Adrenal gland (tissue), 12 donors: Measurements from ENCODE around the gene ATP13A2. TPM values are rescaled to one million over a fixed set of nuclear protein-coding genes. Genes with fewer than 3 reads are reported as not detected.

Experiments used
- DNase-seq, 7 donors: peaks; one replicate each; pipeline ENCODE4 v3.0.0-alpha.2; 2019 to 2020
- H3K27ac ChIP-seq, 5 donors: fragments of 200-600 bp; sonication (generic) in 4 of 5; 1 replicate in 3 of 5; 2 replicates in 2 of 5; pipeline versions ENCODE4 v1.5.1 to v1.8.0; 2016 to 2020; ENCODE audit warnings: mild to moderate bottlenecking in 1 of 5
- H3K27me3 ChIP-seq: fragments of 200-600 bp; 2 replicates; pipeline ENCODE4 v1.8.0; 2021
- H3K36me3 ChIP-seq, 2 donors: fragments of 200-600 bp; replicated peaks in 1 of 2; 1 replicate in 1 of 2; 2 replicates in 1 of 2; pipeline versions ENCODE4 v1.5.1 to v1.8.0; 2018 to 2022
- H3K4me1 ChIP-seq, 2 donors: fragments of 200-600 bp; replicated peaks in 1 of 2; 1 replicate in 1 of 2; 2 replicates in 1 of 2; pipeline versions ENCODE4 v1.5.1 to v1.8.0; 2018 to 2021
- H3K4me3 ChIP-seq, 4 donors: fragments of 200-600 bp; sonication (generic) in 3 of 4; one replicate each; pipeline ENCODE4 v1.5.1; 2016 to 2018
- H3K9me3 ChIP-seq, 3 donors: fragments of 200-600 bp; sonication (generic) in 1 of 3; replicated peaks in 1 of 3; 1 replicate in 2 of 3; 2 replicates in 1 of 3; pipeline versions ENCODE4 v1.5.1 to v1.8.0; 2016 to 2021
- POLR2A ChIP-seq, 2 donors: fragments of 450-650 bp; IDR thresholded peaks; one replicate each; pipeline ENCODE4 v1.6.1; 2017; ENCODE audit warnings: antibody characterized with exemption in 2 of 2, mild to moderate bottlenecking in 2 of 2, moderate library complexity in 1 of 2
- whole genome bisulfite sequencing, 4 donors: extraction: QIAGEN DNeasy Blood & Tissue Kit in 2 of 4; methylation state at CpG; one replicate each; pipeline versions ENCODE4 v1.1.5 to v1.1.7; 2013 to 2017; 5-methylcytosine and 5-hydroxymethylcytosine counted together
- intact Hi-C, 2 donors: fragments of 100-400 bp; cut with DNase I; formaldehyde crosslinking; loops; one replicate each; pipeline versions ENCODE4 v1.14.1 to v1.15.0; 2022 to 2023
- polyA plus RNA-seq, 3 donors: library from polyadenylated mRNA; stranded (reverse); fragments of 200-250 nt in 2 of 3; fragments of 350-450 nt in 1 of 3; fragmentation: Illumina TruSeq in 1 of 3; extraction: RNeasy Lipid Tissue Mini Kit (QIAGEN cat#74804) in 1 of 3; gene quantifications; one replicate each; pipeline ENCODE4 v1.2.3, GENCODE V29; 2013 to 2014
- total RNA-seq, 9 donors: library from RNA; depleted of rRNA in 4 of 9; stranded (reverse); fragments of >200 nt in 4 of 9; fragments of 120-200 nt in 1 of 9; fragmentation: NEBNext Ultra II Directional in 1 of 9; extraction: Animal tissue kit (Norgen Biotek cat#: 25700) in 1 of 9; gene quantifications; one replicate each; pipeline versions ENCODE4 v1.1.0 to v1.2.4, GENCODE V29; 2013 to 2023
- TF ChIP-seq, protein P1 (sequence below), 6 experiments: fragments of 450-650 bp in 4 of 6; fragments of 200-600 bp in 2 of 6; sonication (generic) in 1 of 6; IDR thresholded peaks; 1 replicate in 5 of 6; 2 replicates in 1 of 6; pipeline versions ENCODE4 v1.5.1 to v1.8.0; 2016 to 2021; ENCODE audit warnings: antibody characterized with exemption in 6 of 6, mild to moderate bottlenecking in 2 of 6, moderate library complexity in 1 of 6
- donor health status: healthy with polysubstance abuse.
- donor health status: Bipolar disorder and iron deficiency.
- donor health status: DM: yes; HTN: yes; CAD: no.
- donor health status: DM: no; HTN: no; CAD: no.
- donor health status: DM: no; HTN: no; CAD: no.
- donor health status: DM: yes; HTN: yes; CAD: no.

The ATP13A2 gene
- total and polyA plus RNA-seq, 12 donors: 6.0 to 82.4 (median 40.0) TPM

DNA sequence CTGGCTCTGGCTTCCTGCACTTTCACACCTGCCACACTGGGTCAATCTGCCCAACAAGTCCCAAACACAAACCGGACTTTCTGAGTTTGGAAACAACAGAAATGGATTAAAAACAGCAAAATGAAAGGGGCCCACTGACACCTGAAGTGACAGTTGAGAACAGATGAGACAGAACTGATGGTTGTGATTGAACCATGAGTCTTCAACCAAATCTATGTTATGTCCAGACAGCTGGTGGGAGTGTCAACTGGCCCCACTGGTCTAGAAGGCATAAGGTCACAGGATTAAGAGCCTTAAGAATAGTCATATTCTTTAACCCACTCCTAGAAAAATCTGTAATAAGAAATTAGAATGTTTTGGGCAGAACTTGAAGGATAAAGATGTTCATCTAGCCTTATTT is 13.0 kb upstream of the ATP13A2 start:
- 83 to 100% (median 91%) methylated on average over 1 of the region's 1 CpG for WGBS, 4 donors
- Histone ChIP-seq H3K27ac (no peak overlapping the region), H3K4me1 (no peaks in the 10 kb centered on the region), H3K36me3 (peaks cover 0 to 90% of the 10 kb centered on the region in 2 donors), H3K9me3 (no peaks in the 10 kb centered on the region), H3K4me3 (no peak overlapping the region), H3K27me3 (no peaks in the 10 kb centered on the region)
- TF ChIP-seq, protein P1, sequence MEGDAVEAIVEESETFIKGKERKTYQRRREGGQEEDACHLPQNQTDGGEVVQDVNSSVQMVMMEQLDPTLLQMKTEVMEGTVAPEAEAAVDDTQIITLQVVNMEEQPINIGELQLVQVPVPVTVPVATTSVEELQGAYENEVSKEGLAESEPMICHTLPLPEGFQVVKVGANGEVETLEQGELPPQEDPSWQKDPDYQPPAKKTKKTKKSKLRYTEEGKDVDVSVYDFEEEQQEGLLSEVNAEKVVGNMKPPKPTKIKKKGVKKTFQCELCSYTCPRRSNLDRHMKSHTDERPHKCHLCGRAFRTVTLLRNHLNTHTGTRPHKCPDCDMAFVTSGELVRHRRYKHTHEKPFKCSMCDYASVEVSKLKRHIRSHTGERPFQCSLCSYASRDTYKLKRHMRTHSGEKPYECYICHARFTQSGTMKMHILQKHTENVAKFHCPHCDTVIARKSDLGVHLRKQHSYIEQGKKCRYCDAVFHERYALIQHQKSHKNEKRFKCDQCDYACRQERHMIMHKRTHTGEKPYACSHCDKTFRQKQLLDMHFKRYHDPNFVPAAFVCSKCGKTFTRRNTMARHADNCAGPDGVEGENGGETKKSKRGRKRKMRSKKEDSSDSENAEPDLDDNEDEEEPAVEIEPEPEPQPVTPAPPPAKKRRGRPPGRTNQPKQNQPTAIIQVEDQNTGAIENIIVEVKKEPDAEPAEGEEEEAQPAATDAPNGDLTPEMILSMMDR (IDR thresholded peaks at IDR 0.05): no peak
- TF ChIP-seq POLR2A (IDR thresholded peaks at IDR 0.05): no peak
- intact Hi-C loops: no loop called here
- DNase-seq: peak in 1 of 7 donors; percentile 8

DNA sequence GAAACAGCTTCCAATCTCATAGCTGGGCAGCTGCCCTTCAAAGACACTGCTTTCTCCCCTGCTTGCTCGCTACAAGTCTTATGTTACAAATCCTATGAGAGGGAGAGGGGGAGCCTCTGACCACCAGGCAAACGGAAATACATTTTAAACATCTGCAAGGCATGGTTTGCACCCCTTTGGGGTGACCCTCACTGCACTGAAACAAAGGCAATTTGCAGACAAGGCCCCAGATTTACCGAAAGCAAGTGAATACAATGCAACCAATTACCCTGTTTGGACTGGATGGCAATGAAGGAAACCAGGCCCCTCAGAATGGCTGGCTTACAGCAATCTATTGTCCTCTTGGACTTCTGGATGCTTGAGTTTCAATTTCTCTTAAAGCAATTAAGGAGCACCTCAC is 11.8 kb upstream of the ATP13A2 start:
- DNase-seq: peak in 1 of 7 donors; percentile 36
- Histone ChIP-seq H3K9me3 (no peaks in the 10 kb centered on the region), H3K36me3 (peaks cover 0 to 98% of the 10 kb centered on the region in 2 donors), H3K4me1 (no peaks in the 10 kb centered on the region), H3K27ac (no peak overlapping the region), H3K27me3 (no peaks in the 10 kb centered on the region), H3K4me3 (no peak overlapping the region)
- TF ChIP-seq, protein P1 (IDR thresholded peaks at IDR 0.05): no peak
- no peak for TF ChIP-seq POLR2A (IDR thresholded peaks at IDR 0.05)
- intact Hi-C loops: no loop called here
- 63 to 90% (median 81%) methylated on average over 3 of the region's 3 CpGs for WGBS, 4 donors

DNA sequence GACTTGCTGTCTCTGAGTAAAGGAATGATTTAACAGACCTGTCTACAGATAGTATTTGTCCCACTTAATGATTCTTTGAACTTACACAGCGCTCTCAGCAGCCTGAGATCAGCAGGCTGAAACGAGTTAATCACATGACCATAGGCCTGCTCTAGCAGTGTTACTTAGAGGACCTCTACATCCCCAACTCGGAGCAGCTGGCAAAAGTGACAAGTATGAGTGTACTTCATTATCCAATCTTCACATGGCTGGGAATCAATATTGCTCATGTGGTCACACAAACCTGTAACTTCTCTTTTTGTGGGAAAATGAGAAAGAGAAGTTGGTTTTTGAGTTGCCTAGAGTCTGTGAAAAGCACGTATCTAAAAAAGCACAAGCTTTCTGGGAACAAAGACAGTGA is 11.4 kb upstream of the ATP13A2 start:
- Histone ChIP-seq H3K4me3 (no peak overlapping the region), H3K9me3 (no peaks in the 10 kb centered on the region), H3K36me3 (peaks cover 0 to 100% of the 10 kb centered on the region in 2 donors), H3K4me1 (no peaks in the 10 kb centered on the region), H3K27me3 (no peaks in the 10 kb centered on the region), H3K27ac (no peak overlapping the region)
- WGBS, 4 donors: 53 to 71% (median 67%) methylated on average over 4 of the region's 4 CpGs
- DNase-seq: peak in 1 of 7 donors; percentile 44
- TF ChIP-seq, protein P1 (IDR thresholded peaks at IDR 0.05): no peak
- no peak for TF ChIP-seq POLR2A (IDR thresholded peaks at IDR 0.05)
- intact Hi-C loops: no loop called here

DNA sequence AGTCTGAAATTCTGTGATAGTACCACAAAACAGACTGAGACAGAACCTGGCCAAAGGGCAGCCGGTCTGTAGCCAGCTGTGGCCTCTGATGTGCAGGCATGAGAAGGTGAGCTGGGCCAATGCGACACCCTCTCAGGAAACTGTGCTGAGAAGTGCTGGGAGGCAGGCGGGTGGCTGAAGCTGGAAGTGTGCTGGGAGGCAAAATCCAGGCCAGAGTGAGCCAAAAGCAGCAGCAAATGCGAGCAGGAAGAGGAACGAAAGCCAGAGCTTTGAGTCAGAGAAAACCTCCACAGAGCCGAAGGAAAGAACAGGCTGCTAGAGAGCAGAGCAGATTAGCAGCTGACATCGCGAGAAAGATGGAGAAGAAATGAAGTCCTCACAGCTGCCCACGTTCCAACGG is 10.2 kb upstream of the ATP13A2 start:
- TF ChIP-seq, protein P1 (IDR thresholded peaks at IDR 0.05): no peak
- no peak for TF ChIP-seq POLR2A (IDR thresholded peaks at IDR 0.05)
- Histone ChIP-seq H3K27ac (no peak overlapping the region), H3K4me3 (no peak overlapping the region), H3K36me3 (peaks cover 0 to 93% of the 10 kb centered on the region in 2 donors), H3K4me1 (no peaks in the 10 kb centered on the region), H3K9me3 (no peaks in the 10 kb centered on the region), H3K27me3 (no peaks in the 10 kb centered on the region)
- DNase-seq: peak in 1 of 7 donors; percentile 31
- 87 to 93% (median 91%) methylated on average over 10 of the region's 10 CpGs for WGBS, 4 donors
- intact Hi-C loops: no loop called here
